Measurements from ENCODE around the gene WDR81.

Gene WDR81

GRCh38 chr17:1724351-1724868 lies at the start of gene WDR81:
WDR81 (plus strand) TSS chr17:1724704; CDS start chr17:1724960, 256 bp downstream.
- no peak for TF ChIP-seq CTCF (conservative IDR thresholded peaks at IDR 0.05; ENCODE audit: low read depth, low read length)
- no peaks in the 10 kb centered on the region for H4K20me1 ChIP-seq (ENCODE audit: insufficient read depth)
- H2AFZ ChIP-seq (ENCODE audit: low read depth) = peak within 1 kb of the TSS; percentile 49

GRCh38 chr17:1676401-1676800 lies 48.1 kb upstream of the WDR81 start:
- Histone ChIP-seq H3K9ac (no peak overlapping the region), H3K4me3 (IDR thresholded peaks at IDR 0.05; ENCODE audit: insufficient read depth, low read depth, low read length) (no peak overlapping the region), H3K27me3 (ENCODE audit: insufficient read depth, low read depth) (no peaks in the 10 kb centered on the region), H2AFZ (ENCODE audit: low read depth) (no peak overlapping the region), H4K20me1 (ENCODE audit: insufficient read depth) (no peaks in the 10 kb centered on the region), H3K4me1 (ENCODE audit: low read depth, poor library complexity, severe bottlenecking) (no peaks in the 10 kb centered on the region), H3K79me2 (ENCODE audit: insufficient read depth, low read depth) (no peaks in the 10 kb centered on the region), H3K4me2 (no peak overlapping the region), H3K36me3 (ENCODE audit: insufficient read depth) (peaks cover 21% of the 10 kb centered on the region; the same call in 1 of the 2 replicates), H3K27ac (no peak overlapping the region)
- no peak for TF ChIP-seq CTCF (conservative IDR thresholded peaks at IDR 0.05; ENCODE audit: low read depth, low read length)

More at GRCh38 chr17:1724351-1724868, at the start of gene WDR81:
- Histone ChIP-seq H3K27ac (peak within 1 kb of the TSS; percentile 39; the same call in 1 of the 2 replicates), H3K4me2 (peak within 1 kb of the TSS; percentile 73), H3K79me2 (ENCODE audit: insufficient read depth, low read depth) (no peaks in the 10 kb centered on the region), H3K4me1 (ENCODE audit: low read depth, poor library complexity, severe bottlenecking) (peaks cover 37% of the 10 kb centered on the region), H3K36me3 (ENCODE audit: insufficient read depth) (no peaks in the 10 kb centered on the region), H3K4me3 (IDR thresholded peaks at IDR 0.05; ENCODE audit: insufficient read depth, low read depth, low read length) (no peak within 1 kb of the TSS), H3K9ac (peak within 1 kb of the TSS; percentile 52; the same call in 1 of the 2 replicates), H3K27me3 (ENCODE audit: insufficient read depth, low read depth) (no peaks in the 10 kb centered on the region)

DNA sequence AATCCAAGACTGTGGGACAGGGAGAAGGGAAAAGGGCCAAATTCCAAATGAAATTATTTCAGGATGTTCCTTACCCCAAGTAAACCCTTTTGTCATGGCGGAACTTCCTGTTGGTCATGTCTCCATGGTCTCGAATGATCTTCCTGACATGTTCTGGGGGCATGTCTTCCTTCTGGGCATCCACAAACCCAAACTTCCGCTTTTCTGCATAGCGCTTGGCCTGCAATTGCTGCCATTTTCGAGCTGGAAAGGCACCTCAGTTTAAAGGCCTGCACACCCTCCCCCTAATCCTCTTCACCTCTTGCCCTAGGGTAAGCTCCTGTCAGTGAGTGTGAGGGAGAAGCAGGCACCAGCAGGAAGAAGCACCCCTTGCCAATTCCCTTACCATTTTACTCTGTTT lies 41.0 kb upstream of the WDR81 start:
- H3K27ac ChIP-seq = no peak overlapping the region
- peak overlapping the region; percentile 78 for H3K4me2 ChIP-seq
- H2AFZ ChIP-seq (ENCODE audit: low read depth) = no peak overlapping the region
- no peak for TF ChIP-seq CTCF (conservative IDR thresholded peaks at IDR 0.05; ENCODE audit: low read depth, low read length)
- H4K20me1 ChIP-seq (ENCODE audit: insufficient read depth) = no peaks in the 10 kb centered on the region
- H3K4me1 ChIP-seq (ENCODE audit: low read depth, poor library complexity, severe bottlenecking) = peaks cover 11% of the 10 kb centered on the region
- H3K27me3 ChIP-seq (ENCODE audit: insufficient read depth, low read depth) = no peaks in the 10 kb centered on the region
- no peak overlapping the region; the same call in 1 of the 2 replicates for H3K9ac ChIP-seq
- H3K4me3 ChIP-seq (IDR thresholded peaks at IDR 0.05; ENCODE audit: insufficient read depth, low read depth, low read length) = no peak overlapping the region
- peaks cover 14% of the 10 kb centered on the region; the same call in 1 of the 2 replicates for H3K36me3 ChIP-seq (ENCODE audit: insufficient read depth)
- H3K79me2 ChIP-seq (ENCODE audit: insufficient read depth, low read depth) = peaks cover 25% of the 10 kb centered on the region

- peak within 1 kb of the TSS; percentile 55 for H3K27ac ChIP-seq
- H3K4me2 ChIP-seq = peak within 1 kb of the TSS; percentile 93
- no peaks in the 10 kb centered on the region for H4K20me1 ChIP-seq (ENCODE audit: insufficient read depth)
- H3K4me1 ChIP-seq (ENCODE audit: low read depth, poor library complexity, severe bottlenecking) = peaks cover 11% of the 10 kb centered on the region
- no peak within 1 kb of the TSS for H3K4me3 ChIP-seq (IDR thresholded peaks at IDR 0.05; ENCODE audit: insufficient read depth, low read depth, low read length)
- H3K36me3 ChIP-seq (ENCODE audit: insufficient read depth) = peaks cover 9% of the 10 kb centered on the region; the same call in 1 of the 2 replicates
- peaks cover 25% of the 10 kb centered on the region for H3K79me2 ChIP-seq (ENCODE audit: insufficient read depth, low read depth)
- peak within 1 kb of the TSS; percentile 69 for H3K9ac ChIP-seq
- TF ChIP-seq CTCF (conservative IDR thresholded peaks at IDR 0.05; ENCODE audit: low read depth, low read length) = no peak
- peak within 1 kb of the TSS; percentile 87 for H2AFZ ChIP-seq (ENCODE audit: low read depth)
- H3K27me3 ChIP-seq (ENCODE audit: insufficient read depth, low read depth) = no peaks in the 10 kb centered on the region
Measured at GRCh38 chr17:1684378-1685189, 39.9 kb upstream of the WDR81 start, which contains the start of gene PRPF8. PRPF8 (minus strand) TSS chr17:1684867; CDS start chr17:1684571, 296 bp downstream.
